GM18951 (cell line): Measurements from ENCODE around the gene SGSM2.

Experiments used
- POLR2A ChIP-seq: IDR thresholded peaks from 4 replicates; pipeline ENCODE4 v1.6.1; 2011; ENCODE audit warnings: mild to moderate bottlenecking; ENCODE audit not compliant: insufficient read length, insufficient read depth; ENCODE audit errors: extremely low read depth
- in situ Hi-C: fragments of 300-500 bp; cut with MboI; formaldehyde crosslinking; loops from one replicate; pipeline ENCODE4 v1.12.0; 2022; ENCODE audit warnings: low sequenced_read_pairs, mixed read lengths, inconsistent platforms; ENCODE audit not compliant: unreplicated experiment

SGSM2 gene, protein sequence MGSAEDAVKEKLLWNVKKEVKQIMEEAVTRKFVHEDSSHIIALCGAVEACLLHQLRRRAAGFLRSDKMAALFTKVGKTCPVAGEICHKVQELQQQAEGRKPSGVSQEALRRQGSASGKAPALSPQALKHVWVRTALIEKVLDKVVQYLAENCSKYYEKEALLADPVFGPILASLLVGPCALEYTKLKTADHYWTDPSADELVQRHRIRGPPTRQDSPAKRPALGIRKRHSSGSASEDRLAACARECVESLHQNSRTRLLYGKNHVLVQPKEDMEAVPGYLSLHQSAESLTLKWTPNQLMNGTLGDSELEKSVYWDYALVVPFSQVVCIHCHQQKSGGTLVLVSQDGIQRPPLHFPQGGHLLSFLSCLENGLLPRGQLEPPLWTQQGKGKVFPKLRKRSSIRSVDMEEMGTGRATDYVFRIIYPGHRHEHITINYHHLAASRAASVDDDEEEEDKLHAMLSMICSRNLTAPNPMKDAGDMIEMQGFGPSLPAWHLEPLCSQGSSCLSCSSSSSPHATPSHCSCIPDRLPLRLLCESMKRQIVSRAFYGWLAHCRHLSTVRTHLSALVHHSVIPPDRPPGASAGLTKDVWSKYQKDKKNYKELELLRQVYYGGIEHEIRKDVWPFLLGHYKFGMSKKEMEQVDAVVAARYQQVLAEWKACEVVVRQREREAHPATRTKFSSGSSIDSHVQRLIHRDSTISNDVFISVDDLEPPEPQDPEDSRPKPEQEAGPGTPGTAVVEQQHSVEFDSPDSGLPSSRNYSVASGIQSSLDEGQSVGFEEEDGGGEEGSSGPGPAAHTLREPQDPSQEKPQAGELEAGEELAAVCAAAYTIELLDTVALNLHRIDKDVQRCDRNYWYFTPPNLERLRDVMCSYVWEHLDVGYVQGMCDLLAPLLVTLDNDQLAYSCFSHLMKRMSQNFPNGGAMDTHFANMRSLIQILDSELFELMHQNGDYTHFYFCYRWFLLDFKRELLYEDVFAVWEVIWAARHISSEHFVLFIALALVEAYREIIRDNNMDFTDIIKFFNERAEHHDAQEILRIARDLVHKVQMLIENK

DNA sequence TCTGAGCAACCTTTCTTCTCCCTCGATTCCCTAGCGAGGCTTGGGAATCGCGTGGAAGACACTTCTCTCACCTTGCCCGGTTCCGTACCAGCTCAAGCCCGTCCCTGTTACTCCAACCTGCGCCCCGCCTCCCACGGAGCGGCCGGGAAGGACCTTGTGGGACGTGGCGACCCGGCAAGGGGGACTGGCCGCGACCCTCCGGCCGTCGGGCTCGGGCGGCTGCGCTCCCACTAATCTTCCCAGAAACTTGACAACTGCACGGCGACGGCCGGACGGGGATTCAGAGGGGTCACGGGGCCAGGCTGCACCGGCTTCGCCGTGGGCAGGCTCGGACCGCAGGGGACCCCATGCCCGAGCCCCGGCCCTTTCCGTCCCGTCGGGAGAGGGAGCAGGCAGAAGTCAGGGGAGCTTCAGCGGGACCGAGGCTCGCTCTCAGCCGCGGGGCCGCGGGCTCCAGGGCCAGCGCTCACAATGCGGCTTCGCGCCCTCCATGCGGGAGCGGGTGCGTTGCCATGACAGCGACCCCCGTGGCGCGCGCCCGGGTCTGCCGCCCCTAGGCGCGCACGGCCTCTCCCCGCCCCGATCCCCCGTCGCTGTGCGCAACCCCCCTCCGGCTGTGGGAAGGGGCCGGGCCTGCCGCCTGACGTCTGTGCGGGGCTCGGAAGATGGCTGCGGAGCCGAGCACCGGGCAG, at the start of gene SGSM2:
TSS of gene SGSM2 (plus strand) at position 650 of the 692 bp plus-strand sequence. CDS start 188 bp downstream, outside the sequence.
- TF ChIP-seq POLR2A: no peak
- in situ Hi-C loops: no loop called here

DNA sequence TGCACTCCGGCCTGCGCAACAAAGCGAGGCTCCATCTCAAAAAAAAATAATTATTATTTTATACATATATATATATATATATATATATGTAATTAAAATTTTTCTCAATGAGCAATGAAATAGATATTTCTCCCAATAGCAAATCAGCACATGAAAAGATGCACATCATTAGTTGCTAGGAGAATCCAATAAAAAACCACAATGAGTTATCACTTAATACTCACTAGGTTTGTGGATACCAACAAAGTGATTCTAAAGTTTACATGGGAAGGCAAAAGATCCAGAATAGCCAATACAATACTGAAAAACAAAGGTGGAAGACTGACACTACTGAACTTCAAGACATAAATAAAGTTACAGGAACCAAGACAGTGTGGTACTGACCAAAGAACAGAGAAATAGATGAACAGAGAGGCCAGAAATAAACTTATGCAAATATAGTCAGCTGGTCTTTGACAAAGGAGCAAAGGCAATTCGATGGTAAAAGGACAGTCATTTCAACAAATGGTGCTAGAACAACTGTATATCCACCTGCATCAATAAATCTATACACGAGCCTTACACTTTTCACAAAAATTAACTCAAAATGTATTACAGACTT, 47.3 kb upstream of the SGSM2 start:
- in situ Hi-C loops: no loop called here
- no peak for TF ChIP-seq POLR2A

GRCh38 chr17:2292100-2292499, 45.2 kb upstream of the SGSM2 start:
- no peak for TF ChIP-seq POLR2A
- in situ Hi-C loops: no loop called here

- in situ Hi-C loops: no loop called here
Measured at GRCh38 chr17:2295575-2295974, 41.7 kb upstream of the SGSM2 start.

DNA sequence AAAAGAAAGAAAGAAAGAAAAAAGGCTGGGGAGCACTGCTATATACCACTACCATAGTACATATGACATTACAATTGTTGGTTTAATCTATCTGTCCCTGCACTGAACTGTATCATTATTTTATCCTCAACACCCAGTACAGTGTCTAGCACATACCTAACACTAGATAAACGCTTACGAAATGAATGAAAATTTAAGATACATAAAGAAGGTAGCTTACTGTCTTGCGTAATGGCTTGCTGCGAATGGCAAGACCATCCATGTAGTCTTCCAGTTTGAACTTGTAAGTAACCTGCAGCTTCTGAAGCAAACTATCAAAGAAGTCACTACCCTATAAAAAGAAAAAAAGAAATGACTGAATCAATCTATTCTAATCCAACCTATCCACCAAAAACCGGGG, 40.3 kb upstream of the SGSM2 start:
- in situ Hi-C loops: no loop called here
- no peak for TF ChIP-seq POLR2A

More at GRCh38 chr17:2295575-2295974, 41.7 kb upstream of the SGSM2 start:
- no peak for TF ChIP-seq POLR2A

- in situ Hi-C loops: no loop called here
- TF ChIP-seq POLR2A: no peak
Measured at GRCh38 chr17:2299136-2299535, 38.2 kb upstream of the SGSM2 start.

DNA sequence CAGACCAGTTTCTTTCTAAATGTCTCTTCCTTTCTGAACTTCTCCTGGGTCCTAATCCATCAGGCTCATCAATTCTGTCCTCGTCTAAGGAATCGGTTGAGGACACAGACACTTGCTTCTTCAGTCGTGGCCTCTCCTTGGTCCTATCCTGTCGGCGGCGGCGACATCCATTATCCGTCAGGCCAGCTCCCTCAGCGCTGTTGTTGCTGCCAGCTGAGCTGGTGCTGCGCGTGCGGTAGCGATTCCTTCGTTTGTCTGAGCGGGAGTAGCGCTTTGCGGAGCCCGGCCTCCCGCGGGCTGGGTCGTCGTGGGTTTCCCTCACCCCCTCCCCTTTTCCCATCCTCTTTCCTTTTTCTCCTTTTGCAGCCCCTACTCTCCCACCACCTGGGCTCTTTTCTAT, 37.5 kb upstream of the SGSM2 start:
- in situ Hi-C loops: no loop called here
- no peak for TF ChIP-seq POLR2A

GRCh38 chr17:2302778-2303203, 34.5 kb upstream of the SGSM2 start:
- TF ChIP-seq POLR2A: no peak
- in situ Hi-C loops: no loop called here

DNA sequence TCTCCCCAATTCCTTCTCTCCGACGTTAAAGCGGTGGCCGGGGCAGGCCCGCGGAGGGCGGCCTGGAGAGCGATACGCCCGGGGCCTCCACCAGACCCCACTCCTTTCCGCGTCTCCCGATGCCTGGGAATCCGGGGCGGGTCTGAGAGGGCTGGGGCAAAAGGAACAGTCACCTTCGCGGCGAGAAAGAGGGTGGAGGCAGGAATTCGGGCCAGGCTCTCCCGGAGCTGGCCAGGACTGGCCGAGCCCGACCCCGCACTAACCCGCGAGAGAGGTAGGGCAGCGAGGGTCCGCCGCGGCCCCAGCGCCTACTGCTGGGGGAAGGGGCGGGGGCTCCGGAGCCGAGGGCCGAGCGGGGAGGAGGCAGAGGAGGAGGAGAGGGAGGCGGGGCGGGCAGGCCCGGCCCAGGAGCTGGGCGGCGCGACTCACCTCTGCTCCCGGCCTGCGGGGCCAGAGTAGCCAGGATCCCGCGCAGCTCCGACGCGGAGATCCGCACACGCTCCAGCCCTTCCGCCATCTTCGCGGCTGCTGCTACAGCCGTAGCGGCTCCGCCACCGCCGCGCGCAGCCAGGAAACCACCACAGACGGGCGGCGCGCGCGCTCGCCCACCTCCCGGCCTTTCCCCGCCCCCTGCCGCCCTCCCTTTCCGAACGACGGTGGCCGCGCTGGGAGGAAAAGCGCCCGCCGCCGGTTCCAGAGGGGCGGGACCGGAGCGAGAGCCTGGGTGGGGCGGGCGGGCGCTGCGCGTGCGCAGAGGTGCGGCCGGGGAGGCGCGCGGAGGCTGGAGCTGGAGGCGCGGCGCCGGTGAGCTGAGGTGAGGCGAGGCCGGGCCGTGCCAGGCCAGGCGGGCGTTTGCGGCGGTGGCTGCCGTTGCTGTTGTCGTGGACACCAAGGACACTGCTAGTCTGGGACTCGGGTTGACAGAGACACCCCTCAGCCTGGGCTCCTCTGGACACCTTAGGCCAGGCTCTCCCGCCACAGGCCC, 33.8 kb upstream of the SGSM2 start, which contains the start of the genes SMG6 and SRR:
TSS of gene SMG6 (minus strand) at position 582 of the 985 bp plus-strand sequence. CDS start at position 517, 65 bp downstream.
TSS of gene SRR (plus strand) at position 747 of the 985 bp plus-strand sequence. CDS start 11,611 bp downstream, outside the sequence.
- TF ChIP-seq POLR2A: peak; percentile 86
- in situ Hi-C loops: no loop called here

DNA sequence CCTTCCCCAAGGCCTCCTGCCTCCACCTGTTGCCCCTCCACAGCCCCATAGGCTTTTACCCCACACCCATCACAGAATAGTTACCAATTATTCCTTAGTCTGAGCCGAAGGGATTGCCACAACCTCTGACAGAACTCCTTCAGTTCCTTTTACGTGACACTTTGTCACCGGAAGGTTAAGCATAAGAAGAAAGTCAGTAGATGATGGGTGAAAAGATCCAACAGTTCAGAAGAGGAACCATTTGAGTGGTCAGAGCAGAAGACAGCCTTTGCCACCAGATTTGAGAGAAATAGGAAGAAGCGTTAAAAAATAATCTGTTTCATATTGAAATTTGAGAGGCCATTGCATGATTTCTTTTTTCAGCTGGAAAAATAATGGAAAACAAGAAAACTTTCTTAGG, 32.4 kb upstream of the SGSM2 start:
- TF ChIP-seq POLR2A: no peak
- in situ Hi-C loops: no loop called here
